Spleen (tissue), 11 donors: ENCODE results near the gene ATP10B. TPM values are rescaled to one million over a fixed set of nuclear protein-coding genes. Genes with fewer than 3 reads are reported as not detected.

Experiments
- DNase-seq: peaks from one replicate; pipeline ENCODE4 v3.0.0-alpha.2; 2020
- H3K27ac ChIP-seq, 8 donors: fragments of 200-600 bp; sonication (generic) in 7 of 8; 1 replicate in 4 of 8; 2 replicates in 4 of 8; pipeline versions ENCODE4 v1.5.0 to v1.8.0; 2016 to 2021; ENCODE audit warnings: inconsistent platforms in 4 of 8, mild to moderate bottlenecking in 4 of 8, moderate library complexity in 1 of 8
- H3K27me3 ChIP-seq, 7 donors: fragments of 200-600 bp; sonication (generic) in 6 of 7; replicated peaks in 1 of 7; 1 replicate in 4 of 7; 2 replicates in 3 of 7; pipeline versions ENCODE4 v1.5.0 to v1.8.0; 2016 to 2021; ENCODE audit warnings: inconsistent platforms in 3 of 7, mild to moderate bottlenecking in 1 of 7
- H3K36me3 ChIP-seq, 6 donors: fragments of 200-600 bp; sonication (generic) in 5 of 6; 1 replicate in 4 of 6; 2 replicates in 2 of 6; pipeline versions ENCODE4 v1.5.0 to v1.8.0; 2016 to 2021; ENCODE audit warnings: inconsistent platforms in 2 of 6
- H3K4me1 ChIP-seq, 6 donors: fragments of 200-600 bp; sonication (generic) in 5 of 6; 1 replicate in 3 of 6; 2 replicates in 3 of 6; pipeline versions ENCODE4 v1.5.0 to v1.8.0; 2016 to 2021; ENCODE audit warnings: inconsistent platforms in 3 of 6
- H3K4me3 ChIP-seq, 8 donors: fragments of 200-600 bp; sonication (generic) in 7 of 8; 1 replicate in 4 of 8; 2 replicates in 4 of 8; pipeline versions ENCODE4 v1.5.0 to v1.8.0; 2016 to 2021; ENCODE audit warnings: inconsistent platforms in 4 of 8, mild to moderate bottlenecking in 4 of 8, moderate library complexity in 2 of 8
- H3K9me3 ChIP-seq, 8 donors: fragments of 200-600 bp; sonication (generic) in 7 of 8; 1 replicate in 4 of 8; 2 replicates in 4 of 8; pipeline versions ENCODE4 v1.5.0 to v1.8.0; 2016 to 2021; ENCODE audit warnings: inconsistent platforms in 4 of 8
- POLR2A ChIP-seq, 3 donors: fragments of 450-650 bp; IDR thresholded peaks; one replicate each; pipeline ENCODE4 v1.5.1; 2017; ENCODE audit warnings: antibody characterized with exemption in 3 of 3, mild to moderate bottlenecking in 1 of 3
- POLR2AphosphoS5 ChIP-seq, 3 donors: sonication (generic); formaldehyde crosslinking; IDR thresholded peaks; one replicate each; pipeline ENCODE4 v1.5.1; 2017; ENCODE audit warnings: antibody characterized with exemption in 3 of 3
- WGBS, 5 donors: extraction: QIAGEN DNeasy Blood & Tissue Kit in 3 of 5; methylation state at CpG; one replicate each; pipeline versions ENCODE4 v1.1.5 to v1.1.7; 2013 to 2018; 5-methylcytosine and 5-hydroxymethylcytosine counted together
- intact Hi-C: fragments of 100-400 bp; cut with DNase I; formaldehyde crosslinking; loops from one replicate; pipeline ENCODE4 v1.15.0; 2023; ENCODE audit warnings: low total_unique reads
- polyA plus RNA-seq, 3 donors: library from polyadenylated mRNA; stranded (reverse); fragments of 200-250 nt; gene quantifications; one replicate each; pipeline ENCODE4 v1.2.1, GENCODE V29; 2013
- total RNA-seq, 7 donors: library from RNA; depleted of rRNA in 3 of 7; stranded (reverse); fragments of >200 nt in 3 of 7; fragmentation: NEBNext Ultra II Directional in 4 of 7; extraction: Animal tissue kit (Norgen Biotek cat#: 25700) in 4 of 7; gene quantifications; one replicate each; pipeline versions ENCODE4 v1.1.0 to v1.2.1, GENCODE V29; 2016 to 2021
- TF ChIP-seq, protein P1 (sequence below), 11 experiments: fragments of 200-600 bp in 7 of 11; fragments of 450-650 bp in 4 of 11; sonication (generic) in 4 of 11; IDR thresholded peaks in 8 of 11; conservative IDR thresholded peaks in 3 of 11; 1 replicate in 7 of 11; 2 replicates in 4 of 11; pipeline versions ENCODE4 v1.4.0 to v1.8.0; 2016 to 2021; ENCODE audit warnings: antibody characterized with exemption in 11 of 11, inconsistent platforms in 4 of 11, mild to moderate bottlenecking in 1 of 11
- donor health status: healthy with polysubstance abuse.
- donor health status: DM: no; HTN: no; CAD: no; lungs with moderate emphysema.
- donor health status: DM: no; HTN: no; CAD: no.
- donor health status: Bipolar disorder and iron deficiency.
- donor health status: healthy.
- donor health status: DM: no; HTN: no; CAD: no.
- donor health status: DM: yes; HTN: yes; CAD: no.

The ATP10B gene
- total and polyA plus RNA-seq, 10 donors = 0.06 TPM; not detected in 9

DNA sequence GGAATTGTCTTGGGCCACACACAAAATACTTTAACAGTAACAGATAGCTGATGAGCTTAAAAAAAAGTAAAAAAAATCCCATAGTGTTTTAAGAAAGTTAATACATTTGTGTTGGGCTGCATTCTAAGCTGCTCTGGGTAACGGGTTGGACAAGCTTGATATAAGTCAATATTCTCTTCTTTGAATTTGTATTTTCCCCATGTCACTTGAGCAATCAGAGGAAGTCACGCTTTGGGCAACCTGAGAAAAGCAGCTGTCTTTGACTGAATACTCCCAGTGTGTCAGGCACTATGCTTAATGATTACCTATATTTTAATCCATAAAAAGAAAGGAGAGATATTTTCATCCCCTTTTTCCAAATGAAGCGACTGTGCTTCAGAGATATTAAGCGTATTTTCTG lies 84.9 kb downstream of the ATP10B start:
- Histone ChIP-seq H3K4me1 (no peaks in the 10 kb centered on the region), H3K27me3 (no peaks in the 10 kb centered on the region), H3K9me3 (peaks cover 0 to 9% (median 0%) of the 10 kb centered on the region in 8 donors), H3K4me3 (no peak overlapping the region), H3K36me3 (no peaks in the 10 kb centered on the region), H3K27ac (no peak overlapping the region)
- TF ChIP-seq POLR2AphosphoS5 (IDR thresholded peaks at IDR 0.05) (no peak), POLR2A (IDR thresholded peaks at IDR 0.05) (no peak)
- WGBS, 5 donors = 87 to 92% (median 88%) methylated on average over 4 of the region's 4 CpGs
- intact Hi-C loops = no loop called here
- DNase-seq = no peak

DNA sequence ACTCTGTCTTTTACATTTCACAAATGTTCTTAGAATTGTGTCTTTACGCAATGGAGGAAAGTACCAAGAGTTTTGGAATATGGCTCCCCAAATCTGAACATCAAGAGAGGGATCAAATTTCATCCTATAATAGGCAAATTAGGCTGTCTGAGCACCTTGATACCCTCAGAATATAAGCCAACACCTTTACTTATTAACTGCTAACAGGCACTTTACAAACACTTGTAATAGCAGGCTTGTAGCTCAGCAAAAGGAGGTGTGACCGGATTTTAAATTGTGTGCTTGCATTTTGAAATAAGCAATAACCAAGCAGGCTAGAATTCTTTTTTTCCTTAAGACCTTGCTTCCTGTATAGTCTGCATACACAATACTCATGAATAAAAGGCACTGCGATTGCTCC lies 92.0 kb downstream of the ATP10B start:
- no peaks in the 10 kb centered on the region for H3K27me3 ChIP-seq
- H3K27ac ChIP-seq = no peak overlapping the region
- H3K36me3 ChIP-seq = no peaks in the 10 kb centered on the region
- no peak for DNase-seq
- 70 to 95% (median 92%) methylated on average over 3 of the region's 3 CpGs for WGBS, 5 donors
- intact Hi-C loops = no loop called here
- H3K4me3 ChIP-seq = no peak overlapping the region
- TF ChIP-seq, protein P1, sequence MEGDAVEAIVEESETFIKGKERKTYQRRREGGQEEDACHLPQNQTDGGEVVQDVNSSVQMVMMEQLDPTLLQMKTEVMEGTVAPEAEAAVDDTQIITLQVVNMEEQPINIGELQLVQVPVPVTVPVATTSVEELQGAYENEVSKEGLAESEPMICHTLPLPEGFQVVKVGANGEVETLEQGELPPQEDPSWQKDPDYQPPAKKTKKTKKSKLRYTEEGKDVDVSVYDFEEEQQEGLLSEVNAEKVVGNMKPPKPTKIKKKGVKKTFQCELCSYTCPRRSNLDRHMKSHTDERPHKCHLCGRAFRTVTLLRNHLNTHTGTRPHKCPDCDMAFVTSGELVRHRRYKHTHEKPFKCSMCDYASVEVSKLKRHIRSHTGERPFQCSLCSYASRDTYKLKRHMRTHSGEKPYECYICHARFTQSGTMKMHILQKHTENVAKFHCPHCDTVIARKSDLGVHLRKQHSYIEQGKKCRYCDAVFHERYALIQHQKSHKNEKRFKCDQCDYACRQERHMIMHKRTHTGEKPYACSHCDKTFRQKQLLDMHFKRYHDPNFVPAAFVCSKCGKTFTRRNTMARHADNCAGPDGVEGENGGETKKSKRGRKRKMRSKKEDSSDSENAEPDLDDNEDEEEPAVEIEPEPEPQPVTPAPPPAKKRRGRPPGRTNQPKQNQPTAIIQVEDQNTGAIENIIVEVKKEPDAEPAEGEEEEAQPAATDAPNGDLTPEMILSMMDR (IDR thresholded peaks at IDR 0.05 in 8 of 11, conservative IDR thresholded peaks at IDR 0.05 in 3 of 11) = no peak
- no peak for TF ChIP-seq POLR2A (IDR thresholded peaks at IDR 0.05)
- no peak for TF ChIP-seq POLR2AphosphoS5 (IDR thresholded peaks at IDR 0.05)
- H3K9me3 ChIP-seq = peaks cover 0 to 17% (median 0%) of the 10 kb centered on the region in 8 donors
- H3K4me1 ChIP-seq = no peaks in the 10 kb centered on the region

DNA sequence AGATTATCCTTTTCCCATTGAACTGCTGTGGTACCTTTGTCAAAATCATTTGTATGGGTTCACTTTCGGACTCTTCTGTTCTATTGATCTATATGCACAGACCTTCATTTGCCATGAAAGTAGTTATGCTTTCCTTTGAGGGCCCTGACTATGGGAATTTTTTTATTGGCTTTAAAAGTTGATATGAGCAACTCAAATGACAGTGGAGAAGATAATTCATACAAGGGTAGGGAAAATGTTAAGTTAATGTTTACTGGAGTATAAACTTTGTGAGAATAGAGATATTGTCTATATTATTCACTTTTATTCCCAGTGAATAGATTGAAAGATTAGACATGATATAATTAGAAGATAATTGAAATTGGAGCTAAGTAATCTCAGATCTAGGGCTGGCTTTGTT lies 94.8 kb downstream of the ATP10B start:
- WGBS, 5 donors = 0 to 72% (median 40%) methylated on average over 1 of the region's 1 CpG
- intact Hi-C loops = no loop called here
- H3K27ac ChIP-seq = no peak overlapping the region
- TF ChIP-seq POLR2A (IDR thresholded peaks at IDR 0.05) = no peak
- TF ChIP-seq, protein P1 (IDR thresholded peaks at IDR 0.05 in 8 of 11, conservative IDR thresholded peaks at IDR 0.05 in 3 of 11) = no peak
- no peaks in the 10 kb centered on the region for H3K4me1 ChIP-seq
- H3K4me3 ChIP-seq = no peak overlapping the region
- no peaks in the 10 kb centered on the region for H3K36me3 ChIP-seq
- peaks cover 0 to 10% (median 0%) of the 10 kb centered on the region in 8 donors for H3K9me3 ChIP-seq
- no peaks in the 10 kb centered on the region for H3K27me3 ChIP-seq
- no peak for DNase-seq

DNA sequence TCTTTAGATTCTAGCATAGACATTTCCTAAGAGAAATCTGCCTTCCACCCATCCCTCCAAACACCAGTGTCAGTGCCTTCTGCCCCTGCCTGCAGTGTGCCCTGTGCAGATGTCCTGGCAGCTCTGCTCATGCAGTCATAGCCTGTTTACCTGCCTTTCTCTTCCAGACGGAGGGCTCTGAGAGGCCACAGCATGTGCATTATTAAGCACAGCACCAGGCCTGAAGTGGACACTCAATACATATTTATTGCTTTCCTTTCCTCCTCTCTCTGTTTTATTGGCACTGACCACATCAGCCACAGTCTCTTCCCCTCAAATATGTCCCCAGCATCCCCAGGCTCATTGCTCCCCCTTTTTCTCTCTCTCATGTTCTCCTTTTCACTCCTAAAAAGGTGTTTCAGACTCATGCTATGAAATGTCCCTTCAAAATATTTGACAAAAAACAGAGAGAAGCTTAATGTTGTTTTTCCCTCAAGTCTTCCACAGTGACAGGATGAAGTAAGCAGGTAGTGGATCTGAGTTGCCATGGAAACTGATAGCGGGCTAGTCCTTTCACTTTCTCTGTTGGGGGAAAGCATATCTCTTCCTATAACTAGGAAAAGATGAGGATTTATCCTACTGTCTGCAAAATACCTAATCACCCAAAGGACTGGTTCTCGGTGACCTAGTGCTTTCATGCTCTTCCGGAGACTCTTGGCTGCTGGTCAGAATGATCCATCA lies 100.9 kb downstream of the ATP10B start:
- no peak overlapping the region for H3K27ac ChIP-seq
- H3K9me3 ChIP-seq = no peaks in the 10 kb centered on the region
- intact Hi-C loops = no loop called here
- H3K36me3 ChIP-seq = no peaks in the 10 kb centered on the region
- DNase-seq = no peak
- no peak for TF ChIP-seq POLR2A (IDR thresholded peaks at IDR 0.05)
- H3K4me3 ChIP-seq = no peak overlapping the region
- no peaks in the 10 kb centered on the region for H3K4me1 ChIP-seq
- H3K27me3 ChIP-seq = no peaks in the 10 kb centered on the region
- WGBS, 5 donors = 55 to 62% (median 59%) methylated on average over 4 of the region's 4 CpGs

DNA sequence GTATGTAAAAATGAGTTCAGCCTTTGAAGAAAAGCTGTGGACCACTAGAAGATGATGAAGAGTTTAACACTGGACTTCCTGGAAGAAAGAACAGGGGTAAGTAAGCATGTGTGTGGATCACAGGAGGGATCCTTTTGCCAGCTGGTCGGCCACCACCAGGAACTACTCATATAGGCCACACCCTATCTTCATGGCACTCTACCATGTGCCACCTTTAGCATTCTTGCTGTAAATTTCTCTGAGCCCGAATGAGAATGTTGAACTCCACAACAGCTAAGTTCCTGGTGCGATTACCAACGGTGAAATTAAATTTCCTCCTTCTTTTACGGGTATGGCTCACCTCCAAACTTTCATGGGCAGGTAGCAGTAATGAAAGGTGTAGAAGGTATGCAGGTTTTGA lies 102.3 kb downstream of the ATP10B start:
- intact Hi-C loops = no loop called here
- H3K27ac ChIP-seq = no peak overlapping the region
- no peak for DNase-seq
- H3K4me1 ChIP-seq = no peaks in the 10 kb centered on the region
- whole genome bisulfite sequencing, 5 donors = 87 to 96% (median 94%) methylated on average over 5 of the region's 5 CpGs
- H3K36me3 ChIP-seq = no peaks in the 10 kb centered on the region
- H3K9me3 ChIP-seq = no peaks in the 10 kb centered on the region
- no peaks in the 10 kb centered on the region for H3K27me3 ChIP-seq
- no peak overlapping the region for H3K4me3 ChIP-seq
- TF ChIP-seq POLR2AphosphoS5 (IDR thresholded peaks at IDR 0.05) = no peak
- TF ChIP-seq, protein P1 (IDR thresholded peaks at IDR 0.05 in 8 of 11, conservative IDR thresholded peaks at IDR 0.05 in 3 of 11) = no peak
- no peak for TF ChIP-seq POLR2A (IDR thresholded peaks at IDR 0.05)
